ENCODE measurements around the gene HDAC1.

HDAC1 gene

GRCh38 chr1:32332290-32333079 lies 40.6 kb downstream of the HDAC1 start:
- ChIA-PET POLR2A (interaction anchor here (0.5 to 3.7 kb wide), 7 partner anchors 10 to 140 kb away, joined by 3 to 31 read pairs (median 4); partner anchors contain the start of gene CCDC28B), CTCF (interaction anchor here (0.6 to 3.8 kb wide), 7 partner anchors 10 to 117 kb away, joined by 3 to 27 read pairs (median 7); no protein-coding TSS in a partner anchor)

GRCh38 chr1:32333251-32333963 lies 41.5 kb downstream of the HDAC1 start:
- no peak for TF ChIP-seq CTCF (IDR thresholded peaks at IDR 0.05; ENCODE audit: control extremely low read depth, extremely low read depth, low read depth, missing control alignments)
- ChIA-PET POLR2A (interaction anchor here (0.6 to 3.7 kb wide), 8 partner anchors 11 to 133 kb away, joined by 3 to 31 read pairs (median 5); partner anchors contain the start of gene CCDC28B), CTCF (interaction anchor here (0.8 to 3.8 kb wide), 8 partner anchors 10 to 118 kb away, joined by 3 to 27 read pairs (median 6); no protein-coding TSS in a partner anchor)
- no peak for DNase-seq (ENCODE audit: extremely low spot score)

More at GRCh38 chr1:32332290-32333079, 40.6 kb downstream of the HDAC1 start:
- DNase-seq (ENCODE audit: extremely low spot score) = no peak
- TF ChIP-seq CTCF (IDR thresholded peaks at IDR 0.05; ENCODE audit: control extremely low read depth, extremely low read depth, low read depth, missing control alignments) = no peak

- DNase-seq (ENCODE audit: extremely low spot score) = no peak
- no peak for TF ChIP-seq CTCF (IDR thresholded peaks at IDR 0.05; ENCODE audit: control extremely low read depth, extremely low read depth, low read depth, missing control alignments)
- ChIA-PET POLR2A (interaction anchor here (0.6 to 3.7 kb wide), 7 partner anchors 12 to 246 kb away, joined by 3 to 31 read pairs (median 5); no protein-coding TSS in a partner anchor), CTCF (interaction anchor here (0.8 to 3.7 kb wide), 6 partner anchors 11 to 75 kb away, joined by 3 to 27 read pairs (median 3); no protein-coding TSS in a partner anchor)
Observed at GRCh38 chr1:32334274-32334861, 42.5 kb downstream of the HDAC1 start.

GRCh38 chr1:32334864-32335534 lies 43.1 kb downstream of the HDAC1 start:
- peak; percentile 72 for DNase-seq (ENCODE audit: extremely low spot score)
- peak; percentile 94 for TF ChIP-seq CTCF (IDR thresholded peaks at IDR 0.05; ENCODE audit: control extremely low read depth, extremely low read depth, low read depth, missing control alignments)
- POLR2A ChIA-PET = interaction anchor here (0.5 to 3.7 kb wide), 29 partner anchors 11 to 618 kb away, joined by 3 to 92 read pairs (median 8); partner anchors contain the start of genes CCDC28B, HDAC1, IQCC and LCK
- CTCF ChIA-PET = interaction anchor here (0.7 to 3.7 kb wide), 7 partner anchors 12 to 36 kb away, joined by 3 to 27 read pairs (median 7); no protein-coding TSS in a partner anchor

GRCh38 chr1:32335535-32335789 lies 43.6 kb downstream of the HDAC1 start:
- ChIA-PET CTCF (interaction anchor here (0.7 to 2.3 kb wide), 8 partner anchors 14 to 92 kb away, joined by 3 to 11 read pairs (median 4); partner anchors contain the start of gene BSDC1), POLR2A (interaction anchor here (0.5 to 2.9 kb wide), 39 partner anchors 10 to 617 kb away, joined by 3 to 92 read pairs (median 6); partner anchors contain the start of genes BSDC1, CCDC28B, HDAC1 and IQCC)
- no peak for DNase-seq (ENCODE audit: extremely low spot score)
- peak; percentile 7 for TF ChIP-seq CTCF (IDR thresholded peaks at IDR 0.05; ENCODE audit: control extremely low read depth, extremely low read depth, low read depth, missing control alignments)
